ENCODE results near the gene TMED3. TPM values are rescaled to one million over a fixed set of nuclear protein-coding genes. Genes with fewer than 3 reads are reported as not detected.

TMED3 gene
- polyA plus RNA-seq, 3 donors = 27.8 to 47.5 (median 42.5) TPM

- no peaks in the 10 kb centered on the region for H4K20me1 ChIP-seq (ENCODE audit: insufficient read depth, low read length)
- TF ChIP-seq CTCF (IDR thresholded peaks at IDR 0.05) = no peak
- no peak overlapping the region for H3K4me3 ChIP-seq (replicated peaks in 1 of 3; ENCODE audit: low read depth in 2 of 3, low read length in 3 of 3)
- peaks cover 0 to 3% of the 10 kb centered on the region in 2 donors for H3K9me3 ChIP-seq (replicated peaks in 1 of 2; ENCODE audit: control insufficient read depth in 1 of 2, insufficient read depth in 1 of 2, low read length in 2 of 2)
- H3K4me1 Mint-ChIP-seq = no peaks in the 10 kb centered on the region
- no peaks in the 10 kb centered on the region for H3K4me1 ChIP-seq (ENCODE audit: control insufficient read depth in 1 of 2, insufficient read depth in 2 of 2, low read length in 2 of 2)
- H2AFZ ChIP-seq (ENCODE audit: insufficient read depth, low read depth, low read length, poor library complexity, severe bottlenecking) = no peak overlapping the region
- H3K27me3 Mint-ChIP-seq (ENCODE audit: low read depth in 3 of 3) = peaks cover 5 to 13% (median 10%) of the 10 kb centered on the region in 3 donors
- no peak for DNase-seq
- peaks cover 0 to 2% (median 0%) of the 10 kb centered on the region in 7 donors for H3K9me3 Mint-ChIP-seq
- H3K4me3 Mint-ChIP-seq = no peak overlapping the region
- no peaks in the 10 kb centered on the region for H3K79me2 ChIP-seq (ENCODE audit: insufficient read depth, low read length)
- intact Hi-C loops (cut with micrococcal nuclease) = no loop called here
- H3K36me3 ChIP-seq (replicated peaks in 1 of 2; ENCODE audit: control insufficient read depth in 1 of 2, insufficient read depth in 2 of 2, low read length in 2 of 2) = no peaks in the 10 kb centered on the region
- WGBS (ENCODE audit: insufficient coverage) = 90% methylated on average over 3 of the region's 4 CpGs
- no peak overlapping the region for H3K9ac ChIP-seq (ENCODE audit: insufficient read depth, low read length, poor library complexity, severe bottlenecking)
- H3K27me3 ChIP-seq (ENCODE audit: control insufficient read depth in 2 of 2, insufficient read depth in 2 of 2, low read length in 2 of 2) = peaks cover 0 to 10% of the 10 kb centered on the region in 2 donors
- H3K27ac ChIP-seq (ENCODE audit: low read depth in 1 of 2, low read length in 2 of 2) = no peak overlapping the region
- H3K4me2 ChIP-seq (replicated peaks; ENCODE audit: extremely low read depth, low read length, poor library complexity, severe bottlenecking) = no peak overlapping the region
- H3K36me3 Mint-ChIP-seq = no peaks in the 10 kb centered on the region
- H3K27ac Mint-ChIP-seq = no peak overlapping the region
Measured at GRCh38 chr15:79265167-79265566, 45.7 kb upstream of the TMED3 start.

GRCh38 chr15:79265987-79266579, 44.8 kb upstream of the TMED3 start:
- 80% methylated on average over 2 of the region's 3 CpGs for WGBS (ENCODE audit: insufficient coverage)
- intact Hi-C loops (cut with micrococcal nuclease) = no loop called here
- H3K4me2 ChIP-seq (replicated peaks; ENCODE audit: extremely low read depth, low read length, poor library complexity, severe bottlenecking) = no peak overlapping the region

More at GRCh38 chr15:79265987-79266579, 44.8 kb upstream of the TMED3 start:
- Mint-ChIP-seq H3K4me3 (no peak overlapping the region), H3K4me1 (no peaks in the 10 kb centered on the region), H3K36me3 (no peaks in the 10 kb centered on the region), H3K27ac (no peak overlapping the region), H3K27me3 (ENCODE audit: low read depth in 3 of 3) (peaks cover 8 to 11% (median 10%) of the 10 kb centered on the region in 3 donors), H3K9me3 (peaks cover 0 to 1% (median 0%) of the 10 kb centered on the region in 7 donors)
- H3K27ac ChIP-seq (ENCODE audit: low read depth in 1 of 2, low read length in 2 of 2) = no peak overlapping the region
- no peak for TF ChIP-seq CTCF (IDR thresholded peaks at IDR 0.05)
- no peak overlapping the region for H3K4me3 ChIP-seq (replicated peaks in 1 of 3; ENCODE audit: low read depth in 2 of 3, low read length in 3 of 3)
- H3K79me2 ChIP-seq (ENCODE audit: insufficient read depth, low read length) = no peaks in the 10 kb centered on the region
- no peaks in the 10 kb centered on the region for H4K20me1 ChIP-seq (ENCODE audit: insufficient read depth, low read length)
- H3K4me1 ChIP-seq (ENCODE audit: control insufficient read depth in 1 of 2, insufficient read depth in 2 of 2, low read length in 2 of 2) = no peaks in the 10 kb centered on the region
- DNase-seq = no peak
- H3K36me3 ChIP-seq (replicated peaks in 1 of 2; ENCODE audit: control insufficient read depth in 1 of 2, insufficient read depth in 2 of 2, low read length in 2 of 2) = no peaks in the 10 kb centered on the region
- no peak overlapping the region for H3K9ac ChIP-seq (ENCODE audit: insufficient read depth, low read length, poor library complexity, severe bottlenecking)
- H2AFZ ChIP-seq (ENCODE audit: insufficient read depth, low read depth, low read length, poor library complexity, severe bottlenecking) = no peak overlapping the region
- H3K9me3 ChIP-seq (replicated peaks in 1 of 2; ENCODE audit: control insufficient read depth in 1 of 2, insufficient read depth in 1 of 2, low read length in 2 of 2) = no peaks in the 10 kb centered on the region
- H3K27me3 ChIP-seq (ENCODE audit: control insufficient read depth in 2 of 2, insufficient read depth in 2 of 2, low read length in 2 of 2) = peaks cover 0 to 10% of the 10 kb centered on the region in 2 donors
